GM12878 (cell line): ENCODE data around the gene OR11L1.

Experiments used
- CTCF ChIP-seq, 3 experiments: IDR thresholded peaks in 2 of 3; conservative IDR thresholded peaks in 1 of 3; 2 replicates each; pipeline ENCODE4 v1.5.1; 2011; ENCODE audit warnings: low read depth in 3 of 3, low read length in 3 of 3, mild to moderate bottlenecking in 3 of 3, control low read depth in 2 of 3, moderate library complexity in 2 of 3, inconsistent platforms in 1 of 3, mixed read lengths in 1 of 3; ENCODE audit not compliant: control insufficient read depth in 2 of 3, insufficient read depth in 1 of 3; ENCODE audit errors: extremely low read depth in 1 of 3
- GABPA ChIP-seq: IDR thresholded peaks from 2 replicates; pipeline ENCODE4 v1.6.1; 2014; ENCODE audit warnings: antibody characterized with exemption, low read depth, mild to moderate bottlenecking, inconsistent platforms
- IRF3 ChIP-seq: fragments of 450-650 bp; IDR thresholded peaks from 2 replicates; pipeline ENCODE4 v1.6.1; 2014; ENCODE audit warnings: mild to moderate bottlenecking

GRCh38 chr1:247822060-247822459 lies 19.6 kb downstream of the OR11L1 start:
- TF ChIP-seq GABPA, result no peak
- TF ChIP-seq IRF3, result no peak
- TF ChIP-seq CTCF (IDR thresholded peaks at IDR 0.05 in 2 of 3, conservative IDR thresholded peaks at IDR 0.05 in 1 of 3; ENCODE audit: control insufficient read depth in 2 of 3, extremely low read depth in 1 of 3, insufficient read depth in 1 of 3, low read depth in 3 of 3, low read length in 3 of 3), result no peak
